Naive thymus-derived CD8-positive, alpha-beta T cell (primary cell): ENCODE measurements around the gene COL23A1. TPM values are rescaled to one million over a fixed set of nuclear protein-coding genes. Genes with fewer than 3 reads are reported as not detected.

Experiments
- ATAC-seq, 2 donors: fragments of 150-1000 bp; cut with Tn5 transposase in 1 of 2; sonication (Bioruptor Pico), chemical (Tn5 transposase) in 1 of 2; 1 replicate in 1 of 2; 2 replicates in 1 of 2; pipeline ENCODE4 v1.10.0; 2021; ENCODE audit warnings: mild to moderate bottlenecking in 2 of 2, moderate library complexity in 2 of 2
- POLR2A ChIA-PET: fragments of 350-600 bp; sonication (Branson Sonifier 250); formaldehyde crosslinking; loops from one replicate; lab custom pipeline; 2021; ENCODE audit warnings: antibody characterized with exemption; lab: Charles Lee
- DNase-seq, 10 donors: peaks; one replicate each; pipeline versions ENCODE4 v3.0.0 to v3.0.0-alpha.2; 2020 to 2022
- H3K27ac Mint-ChIP-seq, 10 donors: one replicate each; pipeline ENCODE4 v1.8.0; 2020 to 2022; ENCODE audit warnings: mild to moderate bottlenecking in 10 of 10, mixed read lengths in 10 of 10, moderate library complexity in 4 of 10, inconsistent platforms in 1 of 10
- H3K27me3 Mint-ChIP-seq, 5 donors: one replicate each; pipeline ENCODE4 v1.8.0; 2021 to 2022; ENCODE audit warnings: mixed read lengths in 5 of 5
- H3K36me3 Mint-ChIP-seq, 3 donors: one replicate each; pipeline ENCODE4 v1.8.0; 2020 to 2022; ENCODE audit warnings: mixed read lengths in 3 of 3, mild to moderate bottlenecking in 2 of 3, inconsistent platforms in 1 of 3
- H3K4me1 Mint-ChIP-seq, 4 donors: one replicate each; pipeline ENCODE4 v1.8.0; 2021 to 2022; ENCODE audit warnings: mixed read lengths in 4 of 4
- H3K4me3 Mint-ChIP-seq, 10 donors: one replicate each; pipeline ENCODE4 v1.8.0; 2020 to 2022; ENCODE audit warnings: mild to moderate bottlenecking in 10 of 10, mixed read lengths in 10 of 10, moderate library complexity in 6 of 10, inconsistent platforms in 1 of 10
- H3K9me3 Mint-ChIP-seq, 9 donors: one replicate each; pipeline ENCODE4 v1.8.0; 2020 to 2022; ENCODE audit warnings: mixed read lengths in 9 of 9, mild to moderate bottlenecking in 3 of 9, inconsistent platforms in 1 of 9, moderate library complexity in 1 of 9
- polyA plus RNA-seq, 3 donors: library from polyadenylated mRNA; unstranded; fragments of 300-500 nt; fragmentation: Illumina TruSeq; gene quantifications; one replicate each; pipeline ENCODE4 v1.2.3, GENCODE V29; 2021
- total RNA-seq, 8 experiments: library from RNA in 2 of 8; stranded (reverse) in 2 of 8; gene quantifications; one replicate each; pipeline ENCODE4 v1.2.3 and lab custom pipeline; 2021 to 2026

The COL23A1 gene
- total and polyA plus RNA-seq, 5 experiments from 2014 or later: 0.10 to 0.51 (median 0.16) TPM; not detected in 2

DNA sequence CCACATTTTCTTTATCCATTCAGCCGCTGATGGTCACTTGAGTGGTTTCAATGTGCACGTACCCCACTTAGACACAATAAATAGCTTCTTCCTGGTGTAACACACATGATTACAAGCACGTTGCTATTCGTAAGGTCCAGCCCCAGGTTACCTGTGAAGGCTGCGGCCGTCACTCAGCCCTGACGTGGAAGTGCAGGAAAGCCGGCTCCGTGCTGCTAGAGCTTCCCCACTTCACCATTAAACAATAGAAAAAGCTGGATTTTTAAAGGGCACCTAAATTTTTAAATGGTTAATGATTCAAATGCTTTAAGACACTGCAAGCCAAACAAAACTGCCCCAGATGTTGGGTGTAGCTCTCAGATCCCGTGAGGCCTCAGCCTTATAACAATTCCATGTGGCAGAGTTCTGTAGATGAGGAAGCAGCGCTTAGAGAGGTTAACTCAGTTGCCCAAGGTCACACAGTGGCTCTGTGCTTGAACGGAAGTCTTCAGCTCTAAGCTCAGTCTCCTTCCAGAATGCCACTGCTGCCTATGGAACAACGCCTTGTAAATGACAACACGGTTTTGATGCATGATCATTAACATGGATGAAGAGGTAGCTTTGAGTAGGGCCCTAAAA lies 125.7 kb downstream of the COL23A1 start:
- POLR2A ChIA-PET: no interaction called here
- no peak overlapping the region for H3K4me3 Mint-ChIP-seq

DNA sequence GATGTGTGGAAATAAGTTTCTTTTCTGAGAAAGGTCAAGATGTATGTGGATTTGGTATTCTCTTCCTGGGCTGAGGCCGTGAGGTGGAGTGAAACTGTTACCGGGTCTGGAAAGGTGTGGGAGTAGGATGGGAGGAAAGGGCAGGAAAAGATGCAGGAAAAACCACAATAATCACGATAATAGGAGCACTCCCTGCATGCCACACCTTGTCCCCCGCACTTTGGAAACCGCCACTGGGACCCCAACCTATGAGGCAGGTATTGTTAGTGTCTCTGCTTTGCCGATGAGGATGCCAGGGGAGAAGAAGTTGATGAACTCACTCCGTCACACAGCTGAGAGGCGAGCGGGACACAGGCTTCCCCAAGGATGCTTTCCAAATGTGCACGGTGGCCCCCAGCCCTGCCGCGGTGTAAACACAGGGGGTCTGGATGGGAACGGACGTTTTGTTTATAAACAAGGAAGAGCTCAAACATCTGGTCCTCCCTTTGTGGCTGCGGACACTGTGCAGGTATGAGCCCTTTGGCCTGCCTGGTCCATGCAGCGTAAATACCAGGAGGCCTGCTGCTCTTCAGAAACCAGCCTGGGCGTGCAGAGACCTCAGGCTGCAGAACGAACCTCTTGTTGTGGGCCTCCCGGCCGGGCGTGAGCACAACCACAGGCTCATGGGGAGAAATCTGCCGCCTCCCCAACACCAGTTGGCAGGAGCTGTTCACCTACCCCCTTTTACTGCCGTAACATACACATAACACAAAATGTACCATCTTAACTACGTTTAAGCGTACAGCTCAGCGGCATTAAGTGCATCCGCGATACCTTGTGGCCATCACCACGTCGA lies 126.7 kb downstream of the COL23A1 start:
- no peak overlapping the region for H3K4me3 Mint-ChIP-seq
- DNase-seq (no peak), ATAC-seq (no peak)
- peaks cover 0 to 6% (median 0%) of the 10 kb centered on the region in 4 donors for H3K4me1 Mint-ChIP-seq
- no peaks in the 10 kb centered on the region for H3K36me3 Mint-ChIP-seq
- H3K27ac Mint-ChIP-seq: peak overlapping the region in 1 of 10 donors; percentile 20
- no peaks in the 10 kb centered on the region for H3K9me3 Mint-ChIP-seq
- POLR2A ChIA-PET: no interaction called here
- H3K27me3 Mint-ChIP-seq: peaks cover 0 to 3% (median 0%) of the 10 kb centered on the region in 5 donors

More for the DNA sequence above, 125.7 kb downstream of the COL23A1 start:
- H3K27me3 Mint-ChIP-seq: peaks cover 0 to 8% (median 3%) of the 10 kb centered on the region in 5 donors
- no peak for ATAC-seq
- H3K9me3 Mint-ChIP-seq: no peaks in the 10 kb centered on the region
- H3K27ac Mint-ChIP-seq: no peak overlapping the region
- DNase-seq: no peak
- H3K4me1 Mint-ChIP-seq: peaks cover 0 to 6% (median 0%) of the 10 kb centered on the region in 4 donors
- H3K36me3 Mint-ChIP-seq: no peaks in the 10 kb centered on the region

DNA sequence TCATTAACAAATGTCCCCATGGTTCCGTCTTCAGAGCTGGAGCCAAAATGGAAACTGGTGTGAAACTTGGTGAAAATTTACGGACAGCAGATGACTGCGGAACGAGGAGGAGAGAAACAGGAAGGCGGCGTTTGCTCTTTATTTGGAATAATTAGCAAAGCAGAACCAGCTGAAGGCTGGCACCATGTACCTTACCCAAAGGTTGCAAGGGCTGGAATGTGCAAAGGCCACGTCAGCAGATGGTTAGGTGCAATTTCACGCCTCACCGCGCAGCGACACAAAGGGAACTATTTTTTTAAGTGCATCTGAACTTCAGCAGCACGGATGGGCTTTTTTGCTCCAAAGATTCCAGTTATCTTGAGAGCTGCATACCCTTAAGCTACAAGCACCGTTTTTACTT lies 127.4 kb downstream of the COL23A1 start:
- DNase-seq (no peak), ATAC-seq (no peak)
- POLR2A ChIA-PET: no interaction called here
- Mint-ChIP-seq H3K27ac (no peak overlapping the region), H3K4me3 (no peak overlapping the region), H3K27me3 (peaks cover 0 to 3% (median 0%) of the 10 kb centered on the region in 5 donors), H3K4me1 (peaks cover 0 to 5% (median 0%) of the 10 kb centered on the region in 4 donors), H3K9me3 (no peaks in the 10 kb centered on the region), H3K36me3 (no peaks in the 10 kb centered on the region)

DNA sequence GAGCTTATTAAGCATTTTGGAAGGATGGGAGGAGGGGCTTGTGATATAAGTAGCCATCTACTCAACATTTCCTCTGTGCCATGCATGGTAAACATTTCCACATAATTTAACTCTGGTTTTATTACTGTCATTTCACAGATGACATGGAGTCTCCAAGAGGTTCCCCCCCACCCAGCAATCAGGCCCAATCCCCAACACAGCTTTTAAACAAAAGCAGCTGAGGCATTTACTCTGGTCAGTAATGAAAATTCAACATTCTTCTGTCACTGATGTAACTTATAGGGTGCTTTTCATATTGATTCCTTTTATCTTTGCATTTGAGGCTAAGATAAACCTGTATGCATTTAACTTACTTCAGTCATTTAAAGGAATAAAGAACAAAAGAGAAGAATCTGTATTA lies 128.1 kb downstream of the COL23A1 start:
- no peaks in the 10 kb centered on the region for H3K36me3 Mint-ChIP-seq
- no peak for DNase-seq
- H3K27me3 Mint-ChIP-seq: no peaks in the 10 kb centered on the region
- no peak overlapping the region for H3K27ac Mint-ChIP-seq
- POLR2A ChIA-PET: no interaction called here
- H3K9me3 Mint-ChIP-seq: no peaks in the 10 kb centered on the region
- no peak overlapping the region for H3K4me3 Mint-ChIP-seq
- no peaks in the 10 kb centered on the region for H3K4me1 Mint-ChIP-seq
- ATAC-seq: no peak

DNA sequence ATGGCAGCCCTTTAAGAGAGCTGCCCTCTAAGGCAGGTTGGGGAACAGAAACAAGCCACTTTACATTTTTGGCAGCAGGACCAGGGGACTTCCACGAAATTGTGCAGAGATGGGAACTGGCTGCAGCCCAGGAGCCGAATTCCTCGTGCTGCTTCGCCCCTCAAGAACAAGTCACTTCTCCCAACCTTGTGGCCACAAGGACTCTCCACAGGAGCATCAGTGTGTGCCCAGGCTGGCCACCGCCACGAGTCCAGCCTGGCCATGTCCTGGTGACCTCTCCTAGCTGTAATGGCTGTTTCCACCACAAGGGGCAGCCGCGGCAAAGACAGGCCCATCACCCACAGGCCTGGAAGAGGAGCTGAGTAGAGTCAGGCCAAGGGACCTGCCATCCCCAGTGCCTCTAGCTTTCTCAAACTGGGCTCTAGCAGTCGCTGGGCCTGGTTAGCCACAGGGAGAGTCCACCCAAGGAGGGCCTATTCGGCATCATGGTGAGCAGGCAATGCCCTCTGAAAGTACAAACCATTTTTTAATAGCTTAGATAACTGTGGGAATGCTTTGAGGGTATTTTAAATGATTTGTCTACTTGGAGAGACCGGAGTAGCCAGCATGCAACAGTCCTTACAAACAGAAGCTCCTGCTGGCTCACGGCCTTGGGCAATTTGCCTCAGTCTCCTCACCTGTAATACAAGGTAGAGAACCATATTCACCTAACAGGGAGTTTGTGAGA lies 129.0 kb downstream of the COL23A1 start:
- peak in 8 of 10 donors; percentile 15 to 64 (median 26) for DNase-seq
- H3K9me3 Mint-ChIP-seq: no peaks in the 10 kb centered on the region
- peak overlapping the region in 1 of 10 donors; percentile 2 for H3K27ac Mint-ChIP-seq
- H3K4me3 Mint-ChIP-seq: no peak overlapping the region
- no peaks in the 10 kb centered on the region for H3K36me3 Mint-ChIP-seq
- H3K27me3 Mint-ChIP-seq: peaks cover 0 to 3% (median 0%) of the 10 kb centered on the region in 5 donors
- ATAC-seq: peak; percentile 40 to 66
- H3K4me1 Mint-ChIP-seq: no peaks in the 10 kb centered on the region
- POLR2A ChIA-PET: interaction anchor here (0.5 kb wide), 1 partner anchor 138 kb away, joined by 4 read pairs; no protein-coding TSS in a partner anchor

DNA sequence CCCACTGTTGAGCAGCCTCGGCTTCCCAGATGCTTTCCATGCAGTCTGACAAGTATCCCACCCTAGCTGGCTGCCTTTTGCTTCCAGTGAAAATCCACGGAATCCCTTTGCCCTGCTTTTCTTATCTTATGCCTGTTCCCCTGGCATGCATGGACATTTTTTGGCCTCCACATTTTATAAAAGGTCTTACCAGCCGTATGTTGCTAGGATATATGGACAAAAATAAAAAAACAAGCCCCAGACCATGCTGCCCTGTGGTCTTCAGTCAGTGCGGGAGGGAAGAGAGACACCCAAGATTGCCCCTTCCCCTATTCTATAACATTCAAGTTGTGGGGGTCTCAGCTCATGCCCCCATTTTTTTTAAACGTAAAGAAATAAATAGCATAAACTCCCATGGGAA lies 129.6 kb downstream of the COL23A1 start:
- H3K4me3 Mint-ChIP-seq: no peak overlapping the region
- POLR2A ChIA-PET: no interaction called here
- H3K27ac Mint-ChIP-seq: no peak overlapping the region
- no peaks in the 10 kb centered on the region for H3K4me1 Mint-ChIP-seq
- ATAC-seq: no peak
- no peaks in the 10 kb centered on the region for H3K9me3 Mint-ChIP-seq
- peaks cover 0 to 3% (median 0%) of the 10 kb centered on the region in 5 donors for H3K27me3 Mint-ChIP-seq
- no peaks in the 10 kb centered on the region for H3K36me3 Mint-ChIP-seq
- no peak for DNase-seq

DNA sequence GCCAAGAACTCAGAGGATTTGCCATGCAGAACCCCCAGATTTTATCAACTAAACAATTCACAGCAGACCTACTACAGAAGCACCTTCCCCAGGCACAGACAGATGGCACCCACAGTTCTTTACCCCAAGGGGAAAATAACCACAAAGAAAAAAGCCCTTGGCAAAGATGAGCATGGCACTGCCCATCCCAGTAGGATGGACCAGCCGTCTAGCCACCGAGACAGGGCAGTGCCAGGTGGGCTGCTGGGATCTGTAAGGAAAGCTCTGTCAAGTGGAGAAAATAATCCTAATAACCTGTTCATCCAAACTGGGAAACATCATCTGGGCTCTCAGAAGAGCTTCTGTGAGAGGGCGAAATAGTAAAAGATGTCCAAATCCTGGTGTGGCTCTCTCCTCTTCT lies 130.0 kb downstream of the COL23A1 start:
- no peaks in the 10 kb centered on the region for H3K36me3 Mint-ChIP-seq
- H3K9me3 Mint-ChIP-seq: no peaks in the 10 kb centered on the region
- no peak overlapping the region for H3K27ac Mint-ChIP-seq
- H3K4me1 Mint-ChIP-seq: no peaks in the 10 kb centered on the region
- peaks cover 0 to 3% (median 0%) of the 10 kb centered on the region in 5 donors for H3K27me3 Mint-ChIP-seq
- H3K4me3 Mint-ChIP-seq: no peak overlapping the region
- no peak for ATAC-seq
- POLR2A ChIA-PET: no interaction called here
- no peak for DNase-seq

DNA sequence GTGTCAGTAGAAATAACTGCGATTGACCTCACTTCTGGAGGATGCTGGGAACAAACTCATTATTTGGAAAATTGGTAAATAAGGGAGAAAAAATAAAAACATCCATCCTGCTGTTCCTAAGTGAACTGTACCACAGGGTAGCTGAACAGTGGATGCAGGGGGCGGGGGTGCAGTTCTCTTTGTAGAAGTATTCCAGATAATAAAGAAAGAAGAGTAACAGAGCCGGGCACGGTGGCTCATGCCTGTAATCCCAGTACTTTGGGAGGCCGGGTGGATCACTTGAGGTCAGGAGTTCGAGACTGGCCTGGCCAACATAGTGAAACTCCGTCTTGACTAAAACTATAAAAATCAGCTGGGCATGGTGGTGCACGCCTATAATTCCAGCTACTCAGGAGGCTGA lies 132.1 kb downstream of the COL23A1 start:
- H3K4me1 Mint-ChIP-seq: no peaks in the 10 kb centered on the region
- no peaks in the 10 kb centered on the region for H3K36me3 Mint-ChIP-seq
- no peak for ATAC-seq
- H3K27me3 Mint-ChIP-seq: peaks cover 0 to 3% (median 0%) of the 10 kb centered on the region in 5 donors
- H3K4me3 Mint-ChIP-seq: no peak overlapping the region
- POLR2A ChIA-PET: no interaction called here
- H3K9me3 Mint-ChIP-seq: no peaks in the 10 kb centered on the region
- no peak for DNase-seq
- H3K27ac Mint-ChIP-seq: no peak overlapping the region

DNA sequence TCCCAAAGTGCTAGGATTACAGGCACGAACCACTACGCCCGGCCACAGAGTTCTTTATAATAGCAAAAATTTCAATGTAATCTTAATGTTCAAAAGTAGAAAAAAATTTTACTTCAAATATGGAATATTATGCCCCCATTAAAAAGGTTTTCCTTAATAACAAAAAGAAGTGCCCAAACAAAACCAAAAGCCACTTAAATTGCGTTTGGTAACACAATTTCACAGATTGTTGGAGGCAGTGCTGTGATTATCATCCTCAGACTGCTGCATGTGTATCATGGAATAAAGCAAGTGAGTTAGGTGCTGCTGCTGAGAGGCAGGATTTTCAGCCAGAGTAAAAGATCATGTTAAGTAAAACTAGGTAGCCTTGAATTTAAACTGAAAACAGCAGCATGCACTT lies 132.7 kb downstream of the COL23A1 start:
- ATAC-seq: no peak
- H3K9me3 Mint-ChIP-seq: no peaks in the 10 kb centered on the region
- no peaks in the 10 kb centered on the region for H3K36me3 Mint-ChIP-seq
- H3K4me3 Mint-ChIP-seq: no peak overlapping the region
- H3K27ac Mint-ChIP-seq: no peak overlapping the region
- DNase-seq: no peak
- no peaks in the 10 kb centered on the region for H3K4me1 Mint-ChIP-seq
- peaks cover 0 to 3% (median 0%) of the 10 kb centered on the region in 5 donors for H3K27me3 Mint-ChIP-seq
- POLR2A ChIA-PET: no interaction called here

DNA sequence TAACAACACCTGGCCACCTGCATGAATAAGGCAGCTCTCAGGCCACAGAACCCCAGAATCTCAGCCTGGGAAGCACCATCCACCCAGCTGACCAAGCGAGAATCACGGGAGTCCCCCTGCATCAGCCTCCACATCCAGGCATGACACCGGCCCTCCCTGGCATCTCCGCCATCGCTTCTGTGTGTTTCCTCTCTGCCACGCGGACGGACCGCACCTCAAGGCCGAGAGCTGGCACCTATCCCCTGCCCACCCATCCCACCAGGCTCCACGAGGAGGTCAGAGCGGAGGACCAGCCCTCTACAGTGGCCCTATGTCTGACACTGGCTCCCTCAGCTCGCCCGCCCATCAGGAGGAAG lies 134.7 kb downstream of the COL23A1 start:
- Mint-ChIP-seq H3K9me3 (no peaks in the 10 kb centered on the region), H3K36me3 (no peaks in the 10 kb centered on the region), H3K4me1 (no peaks in the 10 kb centered on the region), H3K27ac (no peak overlapping the region), H3K27me3 (peaks cover 0 to 3% (median 0%) of the 10 kb centered on the region in 5 donors), H3K4me3 (no peak overlapping the region)
- POLR2A ChIA-PET: interaction anchor here (0.5 kb wide), 1 partner anchor 265 kb away, joined by 3 read pairs; no protein-coding TSS in a partner anchor
- ATAC-seq: no peak
- DNase-seq: peak in 1 of 10 donors; percentile 47

DNA sequence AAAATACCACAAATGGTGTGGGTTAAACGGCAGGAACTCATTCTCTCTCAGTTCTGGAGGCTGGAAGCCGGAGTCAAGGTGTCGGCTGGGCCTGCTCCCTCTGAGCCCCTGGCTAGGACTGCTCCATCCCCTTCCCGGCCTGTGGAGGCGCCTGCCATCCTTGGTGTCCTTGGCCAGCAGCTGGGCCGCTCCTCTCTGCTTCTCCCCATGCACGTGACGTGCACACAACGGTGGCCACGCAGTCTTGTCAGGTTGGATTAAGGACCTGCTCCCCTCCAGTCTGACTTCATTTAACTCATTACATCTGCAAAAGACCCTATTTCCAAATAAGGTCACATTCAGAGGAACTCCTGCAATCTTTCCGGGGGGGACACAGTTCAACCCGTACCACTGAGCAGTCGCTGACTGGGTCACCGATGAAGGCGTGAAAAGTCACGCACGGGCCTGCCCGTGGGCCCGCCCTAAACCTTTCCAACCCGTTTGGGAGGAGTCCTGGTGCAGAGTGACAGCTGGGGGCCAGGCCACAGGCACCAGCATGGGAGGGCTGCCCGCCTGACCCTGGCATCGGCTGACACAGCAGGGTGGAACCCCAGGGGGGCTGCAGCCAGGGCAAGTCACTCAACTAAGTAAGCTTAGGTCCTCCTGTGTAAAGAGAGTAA lies 135.2 kb downstream of the COL23A1 start:
- POLR2A ChIA-PET: no interaction called here
- DNase-seq (peak in 1 of 10 donors; percentile 50), ATAC-seq (no peak)
- no peak overlapping the region for H3K4me3 Mint-ChIP-seq
- H3K36me3 Mint-ChIP-seq: no peaks in the 10 kb centered on the region
- H3K9me3 Mint-ChIP-seq: no peaks in the 10 kb centered on the region
- H3K4me1 Mint-ChIP-seq: no peaks in the 10 kb centered on the region
- no peak overlapping the region for H3K27ac Mint-ChIP-seq
- H3K27me3 Mint-ChIP-seq: peaks cover 0 to 3% (median 0%) of the 10 kb centered on the region in 5 donors

DNA sequence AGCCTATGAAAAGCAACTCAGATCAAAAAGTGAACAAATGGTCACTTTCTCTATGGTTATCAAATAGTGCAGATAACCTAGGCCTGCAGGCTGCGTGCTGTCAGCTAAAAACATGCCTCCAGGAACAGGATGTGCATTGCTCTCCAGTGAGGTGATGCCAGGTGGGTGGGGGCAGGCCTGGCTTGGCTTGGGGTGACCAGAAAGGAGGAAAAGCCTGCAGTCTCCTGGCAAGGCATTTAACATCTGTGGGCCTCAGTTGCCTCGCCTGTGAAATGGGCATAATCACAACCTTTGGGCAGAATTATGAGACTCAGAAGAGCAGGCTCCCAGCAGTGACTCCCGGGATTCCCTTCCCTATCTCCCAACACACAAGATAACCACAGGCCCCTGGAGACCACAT lies 135.9 kb downstream of the COL23A1 start:
- ATAC-seq: no peak
- H3K9me3 Mint-ChIP-seq: no peaks in the 10 kb centered on the region
- POLR2A ChIA-PET: no interaction called here
- H3K27ac Mint-ChIP-seq: no peak overlapping the region
- peak in 1 of 10 donors; percentile 26 for DNase-seq
- H3K4me1 Mint-ChIP-seq: no peaks in the 10 kb centered on the region
- H3K36me3 Mint-ChIP-seq: no peaks in the 10 kb centered on the region
- H3K4me3 Mint-ChIP-seq: no peak overlapping the region
- peaks cover 0 to 7% (median 0%) of the 10 kb centered on the region in 5 donors for H3K27me3 Mint-ChIP-seq
